H9 (cell line): ENCODE results near the gene GRB10. TPM values are rescaled to one million over a fixed set of nuclear protein-coding genes. Genes with fewer than 3 reads are reported as not detected.

Source experiments
- DNase-seq: peaks from one replicate; pipeline ENCODE4 v3.0.0-alpha.2; 2017
- H2AFZ ChIP-seq: one replicate; pipeline ENCODE4 v1.6.1; 2013; ENCODE audit warnings: mild to moderate bottlenecking, low read length, control low read depth, moderate library complexity
- H2AK5ac ChIP-seq: 2 replicates; pipeline ENCODE4 v1.6.1; 2013; ENCODE audit warnings: low read length, control low read depth, mixed read lengths; ENCODE audit not compliant: insufficient read length
- H2BK120ac ChIP-seq: one replicate; pipeline ENCODE4 v1.6.1; 2013; ENCODE audit warnings: low read depth, mild to moderate bottlenecking, low read length, control low read depth, inconsistent platforms; ENCODE audit not compliant: poor library complexity, severe bottlenecking
- H2BK12ac ChIP-seq: 2 replicates; pipeline ENCODE4 v1.6.1; 2013; ENCODE audit warnings: low read length, control low read depth, mixed read lengths, low read depth; ENCODE audit not compliant: insufficient read length
- H2BK15ac ChIP-seq: 2 replicates; pipeline ENCODE4 v1.6.1; 2013; ENCODE audit warnings: low read depth, low read length, control low read depth
- H2BK20ac ChIP-seq: one replicate; pipeline ENCODE4 v1.6.1; 2013; ENCODE audit warnings: low read depth, mild to moderate bottlenecking, low read length, control low read depth, inconsistent platforms; ENCODE audit not compliant: poor library complexity, severe bottlenecking
- H2BK5ac ChIP-seq: 2 replicates; pipeline ENCODE4 v1.6.1; 2013; ENCODE audit warnings: low read length, control low read depth, mixed read lengths; ENCODE audit not compliant: insufficient read length
- H3K14ac ChIP-seq: 2 replicates; pipeline ENCODE4 v1.6.1; 2013; ENCODE audit warnings: low read length, control low read depth; ENCODE audit not compliant: insufficient read depth
- H3K18ac ChIP-seq: 2 replicates; pipeline ENCODE4 v1.6.1; 2013; ENCODE audit warnings: low read depth, mild to moderate bottlenecking, mixed read lengths, low read length, control low read depth; ENCODE audit not compliant: insufficient read length
- H3K23ac ChIP-seq: 2 replicates; pipeline ENCODE4 v1.6.1; 2013; ENCODE audit warnings: low read length, control low read depth, mixed read lengths, low read depth; ENCODE audit not compliant: insufficient read length
- H3K23me2 ChIP-seq: 2 replicates; pipeline ENCODE4 v1.6.1; 2013; ENCODE audit warnings: low read depth, mild to moderate bottlenecking, mixed read lengths, low read length, control low read depth; ENCODE audit not compliant: insufficient read length, poor library complexity, severe bottlenecking
- H3K27ac ChIP-seq: 2 replicates; pipeline ENCODE4 v1.5.1; 2013; ENCODE audit warnings: low read length, control low read depth, mixed read lengths, low read depth; ENCODE audit not compliant: insufficient read length
- H3K27me3 ChIP-seq: 2 replicates; pipeline ENCODE4 v1.6.1; 2013; ENCODE audit warnings: low read length, control low read depth, inconsistent platforms; ENCODE audit not compliant: insufficient read depth
- H3K4ac ChIP-seq: 2 replicates; pipeline ENCODE4 v1.6.1; 2013; ENCODE audit warnings: low read depth, mild to moderate bottlenecking, control low read depth, inconsistent platforms, low read length, moderate library complexity
- H3K4me1 ChIP-seq: 2 replicates; pipeline ENCODE4 v1.6.1; 2013; ENCODE audit warnings: low read length, control low read depth, inconsistent platforms; ENCODE audit not compliant: insufficient read depth
- H3K4me2 ChIP-seq: 2 replicates; pipeline ENCODE4 v1.6.1; 2013; ENCODE audit warnings: low read length, control low read depth, mixed read lengths; ENCODE audit not compliant: insufficient read length, insufficient read depth
- H3K56ac ChIP-seq: 2 replicates; pipeline ENCODE4 v1.6.1; 2013; ENCODE audit warnings: low read depth, mild to moderate bottlenecking, mixed read lengths, low read length, control low read depth; ENCODE audit not compliant: insufficient read length
- H3K79me1 ChIP-seq: 2 replicates; pipeline ENCODE4 v1.6.1; 2013; ENCODE audit warnings: low read depth, mild to moderate bottlenecking, moderate library complexity, low read length, control low read depth, inconsistent platforms; ENCODE audit not compliant: insufficient read depth, poor library complexity, severe bottlenecking
- H3K79me2 ChIP-seq: 2 replicates; pipeline ENCODE4 v1.6.1; 2013; ENCODE audit warnings: low read length, control low read depth, inconsistent platforms; ENCODE audit not compliant: insufficient read depth
- H3K9ac ChIP-seq: 2 replicates; pipeline ENCODE4 v1.6.1; 2013; ENCODE audit warnings: low read length, control low read depth, mixed read lengths; ENCODE audit not compliant: insufficient read length; ENCODE audit errors: extremely low read depth
- H3K9me3 ChIP-seq: one replicate; pipeline ENCODE4 v1.6.1; 2013; ENCODE audit warnings: low read depth, low read length, inconsistent platforms; ENCODE audit not compliant: control insufficient read depth
- H3T11ph ChIP-seq: one replicate; pipeline ENCODE4 v1.6.1; 2013; ENCODE audit warnings: mild to moderate bottlenecking, low read length, control low read depth, inconsistent platforms
- H4K20me1 ChIP-seq: one replicate; pipeline ENCODE4 v1.6.1; 2013; ENCODE audit not compliant: control insufficient read depth, insufficient read length, insufficient read depth
- H4K5ac ChIP-seq: 2 replicates; pipeline ENCODE4 v1.6.1; 2013; ENCODE audit warnings: low read depth, mild to moderate bottlenecking, mixed read lengths, low read length, control low read depth; ENCODE audit not compliant: insufficient read length
- H4K8ac ChIP-seq: replicated peaks from 2 replicates; pipeline ENCODE4 v1.6.1; 2013; ENCODE audit warnings: low read length, control low read depth, mixed read lengths, low read depth; ENCODE audit not compliant: insufficient read length
- H4K91ac ChIP-seq: 2 replicates; pipeline ENCODE4 v1.6.1; 2013; ENCODE audit warnings: low read depth, mild to moderate bottlenecking, moderate library complexity, mixed read lengths, low read length, control low read depth; ENCODE audit not compliant: insufficient read length
- H3K27ac Mint-ChIP-seq, 3 experiments: 2 replicates in 2 of 3; 3 replicates in 1 of 3; pipeline ENCODE4 v1.8.0; 2020 to 2021; ENCODE audit warnings: mixed read lengths in 3 of 3, mild to moderate bottlenecking in 1 of 3, moderate library complexity in 1 of 3
- H3K27me3 Mint-ChIP-seq: 2 replicates; pipeline ENCODE4 v1.8.0; 2021; ENCODE audit warnings: low read depth, mild to moderate bottlenecking, moderate library complexity, mixed read lengths
- H3K36me3 Mint-ChIP-seq, 3 experiments: 2 replicates in 2 of 3; 3 replicates in 1 of 3; pipeline ENCODE4 v1.8.0; 2020 to 2021; ENCODE audit warnings: low read depth in 3 of 3, mixed read lengths in 3 of 3; ENCODE audit not compliant: insufficient read depth in 1 of 3
- H3K4me1 Mint-ChIP-seq, 2 experiments: 2 replicates each; pipeline ENCODE4 v1.8.0; 2020; ENCODE audit warnings: mixed read lengths in 2 of 2
- H3K4me3 Mint-ChIP-seq, 2 experiments: 2 replicates in 1 of 2; 3 replicates in 1 of 2; pipeline ENCODE4 v1.8.0; 2020 to 2021; ENCODE audit warnings: mild to moderate bottlenecking in 2 of 2, mixed read lengths in 2 of 2, moderate library complexity in 1 of 2
- H3K9me3 Mint-ChIP-seq, 2 experiments: 2 replicates in 1 of 2; 3 replicates in 1 of 2; pipeline ENCODE4 v1.8.0; 2020; ENCODE audit warnings: mild to moderate bottlenecking in 2 of 2, mixed read lengths in 2 of 2, moderate library complexity in 1 of 2
- WGBS: extraction: QIAGEN DNeasy Blood & Tissue Kit; methylation state at CpG from one replicate; pipeline ENCODE4 v1.1.7; 2013; ENCODE audit warnings: missing lambda C conversion rate, low lambda C conversion rate, mixed read lengths; ENCODE audit not compliant: insufficient read length; ENCODE audit errors: extremely low coverage; 5-methylcytosine and 5-hydroxymethylcytosine counted together
- total RNA-seq: library from RNA; stranded (reverse); gene quantifications from 2 replicates; pipeline ENCODE4 v1.2.1, GENCODE V29; 2021
- TF ChIP-seq, protein P1 (sequence below): fragments of 200-600 bp; sonication (generic); conservative IDR thresholded peaks from 3 replicates; pipeline ENCODE4 v1.8.0; 2021; ENCODE audit warnings: antibody characterized with exemption, mild to moderate bottlenecking

Gene GRB10
- total RNA-seq, 1 experiment from 2014 or later: 108 TPM

DNA sequence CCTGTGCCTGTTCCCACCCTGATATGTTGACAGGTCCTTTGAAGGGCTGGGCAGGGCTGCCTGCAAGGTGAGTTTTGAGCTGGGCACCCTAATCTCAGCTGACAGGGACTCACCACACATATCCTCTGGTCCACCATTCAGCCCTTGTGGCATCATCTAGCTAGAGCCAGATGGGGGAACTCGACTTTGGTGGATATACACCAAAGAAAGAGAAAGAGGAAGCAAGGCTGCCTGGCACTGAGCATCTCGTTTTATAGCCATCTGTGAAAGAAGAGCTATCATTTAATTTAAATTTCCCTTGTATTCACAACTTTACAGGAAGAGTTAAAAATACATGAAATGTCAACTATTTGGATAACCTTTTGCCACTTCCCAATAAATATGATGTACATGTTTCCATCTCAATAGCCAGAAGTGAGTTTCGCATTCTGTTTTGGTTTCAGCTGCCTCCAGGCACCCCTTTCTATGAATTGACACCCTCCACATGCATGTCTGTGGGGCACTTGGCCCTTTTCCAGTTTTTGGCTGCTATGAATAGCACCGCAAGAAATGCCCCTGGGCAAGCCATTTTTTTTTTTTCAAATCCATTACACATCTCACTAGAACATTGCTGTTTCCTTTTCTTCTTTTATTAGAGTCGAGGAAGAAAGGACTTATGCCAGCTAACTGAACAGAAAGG lies 22.9 kb upstream of the GRB10 start:
- H3K4me3 Mint-ChIP-seq: no peak overlapping the region

More for the DNA sequence above, 22.9 kb upstream of the GRB10 start:
- no peaks in the 10 kb centered on the region for H3K79me1 ChIP-seq
- H3K4me2 ChIP-seq: no peak overlapping the region
- H3K4me1 ChIP-seq: peaks cover 4% of the 10 kb centered on the region; the same call in 1 of the 2 replicates
- H4K20me1 ChIP-seq: no peaks in the 10 kb centered on the region
- no peak overlapping the region for H3K18ac ChIP-seq
- Mint-ChIP-seq H3K4me1 (peaks cover 16 to 22% of the 10 kb centered on the region in 2 experiments), H3K36me3 (no peaks in the 10 kb centered on the region; a peak in 1 of 7 replicates), H3K27ac (peak overlapping the region in 1 of 3 experiments; percentile 35; a peak in 1 of 7 replicates), H3K27me3 (peaks cover 11% of the 10 kb centered on the region), H3K9me3 (no peaks in the 10 kb centered on the region; a peak in 1 of 5 replicates)
- no peak overlapping the region for H4K8ac ChIP-seq
- no peak overlapping the region for H2BK120ac ChIP-seq
- no peak overlapping the region for H2AFZ ChIP-seq
- H3K56ac ChIP-seq: no peak overlapping the region
- no peak overlapping the region for H2BK20ac ChIP-seq
- H3K27me3 ChIP-seq: no peaks in the 10 kb centered on the region
- H4K91ac ChIP-seq: no peak overlapping the region
- H2BK5ac ChIP-seq: no peak overlapping the region
- no peak overlapping the region for H3K27ac ChIP-seq
- H3T11ph ChIP-seq: no peak overlapping the region
- H3K9ac ChIP-seq: no peak overlapping the region
- no peak overlapping the region for H3K4ac ChIP-seq
- H2BK15ac ChIP-seq: no peak overlapping the region
- no peak for DNase-seq
- no peak overlapping the region for H2AK5ac ChIP-seq
- WGBS: no CpG with 5 or more reads among the region's 5 CpGs
- H4K5ac ChIP-seq: no peak overlapping the region
- no peak overlapping the region for H2BK12ac ChIP-seq
- H3K14ac ChIP-seq: no peak overlapping the region
- no peaks in the 10 kb centered on the region for H3K9me3 ChIP-seq
- no peaks in the 10 kb centered on the region for H3K79me2 ChIP-seq
- TF ChIP-seq, protein P1, sequence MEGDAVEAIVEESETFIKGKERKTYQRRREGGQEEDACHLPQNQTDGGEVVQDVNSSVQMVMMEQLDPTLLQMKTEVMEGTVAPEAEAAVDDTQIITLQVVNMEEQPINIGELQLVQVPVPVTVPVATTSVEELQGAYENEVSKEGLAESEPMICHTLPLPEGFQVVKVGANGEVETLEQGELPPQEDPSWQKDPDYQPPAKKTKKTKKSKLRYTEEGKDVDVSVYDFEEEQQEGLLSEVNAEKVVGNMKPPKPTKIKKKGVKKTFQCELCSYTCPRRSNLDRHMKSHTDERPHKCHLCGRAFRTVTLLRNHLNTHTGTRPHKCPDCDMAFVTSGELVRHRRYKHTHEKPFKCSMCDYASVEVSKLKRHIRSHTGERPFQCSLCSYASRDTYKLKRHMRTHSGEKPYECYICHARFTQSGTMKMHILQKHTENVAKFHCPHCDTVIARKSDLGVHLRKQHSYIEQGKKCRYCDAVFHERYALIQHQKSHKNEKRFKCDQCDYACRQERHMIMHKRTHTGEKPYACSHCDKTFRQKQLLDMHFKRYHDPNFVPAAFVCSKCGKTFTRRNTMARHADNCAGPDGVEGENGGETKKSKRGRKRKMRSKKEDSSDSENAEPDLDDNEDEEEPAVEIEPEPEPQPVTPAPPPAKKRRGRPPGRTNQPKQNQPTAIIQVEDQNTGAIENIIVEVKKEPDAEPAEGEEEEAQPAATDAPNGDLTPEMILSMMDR: no peak
- no peak overlapping the region for H3K23ac ChIP-seq
- H3K23me2 ChIP-seq: no peaks in the 10 kb centered on the region
